AG04449 (cell line): ENCODE data around the gene CCM2.

Experiments used
- CTCF ChIA-PET: fragments of 350-600 bp; formaldehyde crosslinking; extraction: SDS; loops from one replicate; lab custom pipeline; 2021; ENCODE audit warnings: antibody characterized with exemption; lab: Yijun Ruan, JAX
- POLR2A ChIA-PET: fragments of 400-600, 350-600 bp; formaldehyde crosslinking; extraction: SDS; loops from one replicate; lab custom pipeline; 2020; ENCODE audit warnings: antibody characterized with exemption, inconsistent platforms; lab: Yijun Ruan, JAX
- DNase-seq: peaks from one replicate; pipeline ENCODE4 v3.0.0-alpha.2; 2010; ENCODE audit warnings: low read depth, low spot score
- H3K4me3 ChIP-seq: 2 replicates; pipeline ENCODE4 v1.5.1; 2011; ENCODE audit warnings: low read depth, mild to moderate bottlenecking, control low read depth, low read length
- TF ChIP-seq, protein P1 (sequence below): IDR thresholded peaks from one replicate; pipeline ENCODE4 v1.5.1; 2011; ENCODE audit warnings: mild to moderate bottlenecking, moderate library complexity, low read length, control low read depth, inconsistent platforms; ENCODE audit not compliant: insufficient read depth; ENCODE audit errors: missing control alignments

Gene CCM2

DNA sequence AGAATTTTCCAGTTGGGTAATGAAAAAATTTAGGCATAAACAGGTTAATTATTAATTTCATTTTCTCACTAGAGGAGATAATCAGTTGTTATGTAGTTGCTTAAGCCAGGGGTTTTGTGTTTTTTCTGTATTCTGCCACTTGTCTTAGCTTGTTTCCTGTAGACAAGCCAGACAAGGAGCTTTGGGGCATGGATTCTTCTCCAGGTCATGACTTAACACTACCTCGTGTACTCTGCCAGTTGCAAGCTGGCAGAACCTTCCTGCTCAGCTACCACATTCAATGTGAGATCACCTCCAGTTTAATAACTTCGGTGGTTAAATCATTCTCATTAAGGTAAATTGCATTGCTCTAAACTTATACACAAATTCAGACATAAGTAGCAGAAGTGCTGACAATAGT is 1.8 kb downstream of the CCM2 start:
- DNase-seq: no peak
- POLR2A ChIA-PET: no interaction called here
- CTCF ChIA-PET: interaction anchor here (0.8 to 1.3 kb wide), 5 partner anchors 8 to 145 kb away, joined by 3 to 4 read pairs (median 4); no protein-coding TSS in a partner anchor
- no peak overlapping the region for H3K4me3 ChIP-seq
- TF ChIP-seq, protein P1, sequence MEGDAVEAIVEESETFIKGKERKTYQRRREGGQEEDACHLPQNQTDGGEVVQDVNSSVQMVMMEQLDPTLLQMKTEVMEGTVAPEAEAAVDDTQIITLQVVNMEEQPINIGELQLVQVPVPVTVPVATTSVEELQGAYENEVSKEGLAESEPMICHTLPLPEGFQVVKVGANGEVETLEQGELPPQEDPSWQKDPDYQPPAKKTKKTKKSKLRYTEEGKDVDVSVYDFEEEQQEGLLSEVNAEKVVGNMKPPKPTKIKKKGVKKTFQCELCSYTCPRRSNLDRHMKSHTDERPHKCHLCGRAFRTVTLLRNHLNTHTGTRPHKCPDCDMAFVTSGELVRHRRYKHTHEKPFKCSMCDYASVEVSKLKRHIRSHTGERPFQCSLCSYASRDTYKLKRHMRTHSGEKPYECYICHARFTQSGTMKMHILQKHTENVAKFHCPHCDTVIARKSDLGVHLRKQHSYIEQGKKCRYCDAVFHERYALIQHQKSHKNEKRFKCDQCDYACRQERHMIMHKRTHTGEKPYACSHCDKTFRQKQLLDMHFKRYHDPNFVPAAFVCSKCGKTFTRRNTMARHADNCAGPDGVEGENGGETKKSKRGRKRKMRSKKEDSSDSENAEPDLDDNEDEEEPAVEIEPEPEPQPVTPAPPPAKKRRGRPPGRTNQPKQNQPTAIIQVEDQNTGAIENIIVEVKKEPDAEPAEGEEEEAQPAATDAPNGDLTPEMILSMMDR: no peak

DNA sequence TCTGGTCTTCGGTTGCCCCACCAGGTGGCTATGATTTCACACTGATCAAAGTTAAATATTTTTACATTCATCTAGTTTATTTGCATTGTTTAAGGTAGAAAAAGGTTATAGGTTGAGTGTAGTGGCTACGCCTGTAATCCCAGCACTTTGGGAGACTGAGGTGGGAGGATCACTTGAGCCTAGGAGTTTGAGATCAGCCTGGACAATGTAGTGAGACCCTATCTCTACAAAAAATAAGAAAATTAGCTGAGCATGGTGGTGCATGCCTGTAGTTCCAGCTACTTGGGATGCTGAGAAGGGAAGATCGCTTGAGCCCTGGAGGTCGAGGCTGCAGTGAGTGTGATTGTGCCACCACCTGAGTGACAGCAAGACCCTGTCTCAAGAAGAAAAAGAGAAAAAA is 3.8 kb downstream of the CCM2 start:
- ChIA-PET CTCF (interaction anchor here (1.0 kb wide), 1 partner anchor 10 kb away, joined by 6 read pairs; no protein-coding TSS in a partner anchor), POLR2A (no interaction called here)
- no peak for DNase-seq
- H3K4me3 ChIP-seq: no peak overlapping the region
- TF ChIP-seq, protein P1: no peak

DNA sequence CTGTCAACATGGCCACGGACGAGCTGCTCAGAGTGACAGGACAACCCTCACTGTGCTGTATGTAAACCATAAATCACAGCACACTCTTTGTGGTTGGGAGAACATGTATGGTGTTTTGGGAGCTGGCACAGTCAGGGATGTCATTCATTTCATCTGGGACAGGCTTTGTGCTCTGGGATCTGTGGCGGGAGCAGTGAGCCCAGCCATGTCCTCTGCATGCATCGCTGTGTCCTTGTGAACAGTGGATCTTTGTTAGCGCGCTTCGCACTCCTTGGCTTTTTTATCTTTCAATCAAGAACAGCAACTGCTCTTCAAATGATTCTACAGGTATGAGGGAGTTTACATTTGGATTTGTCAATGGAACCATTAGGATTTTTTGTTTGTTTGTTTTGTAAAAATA is 7.1 kb downstream of the CCM2 start:
- TF ChIP-seq, protein P1: no peak
- ChIA-PET CTCF (no interaction called here), POLR2A (no interaction called here)
- DNase-seq: no peak
- no peak overlapping the region for H3K4me3 ChIP-seq

DNA sequence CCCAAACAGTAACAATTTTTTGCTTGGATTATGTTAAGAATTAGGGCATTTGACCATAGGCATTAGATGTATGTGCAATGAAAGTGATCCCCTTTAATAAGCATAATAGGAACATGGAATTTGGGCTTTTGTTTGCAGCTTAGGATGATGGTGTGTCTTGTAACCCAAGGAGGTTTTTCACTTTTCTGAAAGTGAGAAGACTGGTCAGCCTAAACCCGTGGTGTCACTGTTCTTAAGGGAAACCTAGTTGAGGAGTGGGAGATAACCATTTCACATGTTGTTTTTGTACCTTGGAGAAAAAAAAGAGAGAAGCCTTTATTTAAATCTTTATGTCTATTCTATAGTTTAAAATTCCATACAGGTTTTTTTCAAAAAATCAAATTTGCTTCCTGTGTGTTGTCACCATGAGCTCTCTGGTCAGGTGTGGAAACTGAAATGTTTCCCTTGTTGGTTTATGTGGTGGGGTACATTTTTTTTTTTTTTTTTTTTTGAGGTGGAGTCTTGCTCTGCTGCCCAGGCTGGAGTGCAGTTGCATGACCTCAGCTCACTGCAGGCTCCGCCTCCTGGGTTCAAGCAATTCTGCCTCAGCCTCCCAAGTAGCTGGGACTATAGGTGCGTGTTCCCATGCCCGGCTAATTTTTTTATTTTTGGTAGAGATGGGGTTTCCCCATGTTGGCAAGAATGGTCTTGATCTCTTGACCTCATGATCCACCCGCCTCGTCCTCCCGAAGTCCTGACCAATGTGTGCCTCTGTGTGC is 7.7 kb downstream of the CCM2 start:
- DNase-seq: no peak
- POLR2A ChIA-PET: interaction anchor here (0.6 kb wide), 1 partner anchor 11 kb away, joined by 7 read pairs; no protein-coding TSS in a partner anchor
- CTCF ChIA-PET: no interaction called here
- TF ChIP-seq, protein P1: no peak
- H3K4me3 ChIP-seq: no peak overlapping the region

DNA sequence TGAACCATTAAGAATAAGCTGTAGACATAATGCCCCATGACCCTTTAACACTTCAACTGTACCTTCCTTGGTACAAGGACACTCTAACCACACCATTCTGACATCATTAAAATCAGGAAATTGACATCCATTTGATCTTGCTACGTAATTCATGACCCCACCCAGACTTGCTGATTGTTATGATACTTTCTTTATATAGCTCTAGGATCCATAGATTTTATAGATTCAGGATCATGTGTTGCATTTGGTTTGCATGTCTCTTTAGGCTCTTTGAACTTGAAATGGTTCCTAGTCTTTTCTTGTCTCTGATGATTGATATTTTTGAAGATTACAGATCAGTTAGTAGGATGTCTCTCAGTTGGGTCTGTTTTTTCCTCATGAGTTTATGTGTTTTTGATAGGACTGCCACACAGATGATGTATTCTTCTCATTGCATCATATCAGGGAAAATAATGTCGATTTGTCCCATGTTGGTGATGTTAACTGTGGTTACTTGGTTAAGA is 13.5 kb downstream of the CCM2 start:
- DNase-seq: no peak
- ChIA-PET POLR2A (no interaction called here), CTCF (interaction anchor here (1.7 kb wide), 1 partner anchor 9 kb away, joined by 6 read pairs; no protein-coding TSS in a partner anchor)
- no peak overlapping the region for H3K4me3 ChIP-seq
- TF ChIP-seq, protein P1: no peak

DNA sequence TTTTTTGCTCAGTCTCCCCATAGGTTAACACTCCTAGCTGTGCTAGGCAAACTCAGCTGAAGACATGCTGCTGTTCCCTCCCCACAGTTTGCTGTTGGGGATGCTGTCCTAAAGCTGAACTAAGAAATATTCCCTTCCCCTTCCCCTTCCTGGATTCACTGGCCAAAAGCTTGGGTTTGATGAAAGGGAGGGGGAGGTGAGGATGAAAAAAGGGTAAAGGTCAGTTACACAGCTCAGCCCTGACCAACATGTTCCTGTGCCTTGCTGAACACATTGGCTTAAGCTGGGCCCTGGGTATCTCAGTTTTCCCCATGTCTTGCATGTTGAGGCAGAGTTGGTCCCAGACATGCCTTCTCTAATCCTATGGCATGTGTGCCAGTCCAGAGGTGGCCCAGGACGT is 15.3 kb downstream of the CCM2 start:
- CTCF ChIA-PET: no interaction called here
- H3K4me3 ChIP-seq: no peak overlapping the region
- DNase-seq: no peak
- TF ChIP-seq, protein P1: no peak
- POLR2A ChIA-PET: interaction anchor here (0.6 to 0.8 kb wide), 2 partner anchors 16 to 18 kb away, joined by 3 to 4 read pairs; no protein-coding TSS in a partner anchor
